ENCODE data around the gene CLNS1A.

DNA sequence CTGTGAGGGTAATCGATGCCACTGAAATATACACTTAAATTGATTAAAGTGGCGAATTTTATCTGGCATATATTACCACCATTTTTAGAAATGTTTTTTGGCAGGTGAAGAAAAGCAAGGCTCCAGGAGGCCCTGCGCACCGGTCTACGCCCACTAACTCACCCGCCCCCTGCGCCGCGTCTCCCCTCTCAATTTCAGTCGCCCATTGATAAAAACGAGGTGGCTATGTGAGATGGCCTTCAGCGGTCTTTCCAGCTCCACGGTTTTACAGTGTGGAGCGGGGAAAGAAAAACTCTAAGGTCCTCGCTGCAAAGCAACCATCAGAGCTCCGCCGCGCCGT lies 48.4 kb downstream of the CLNS1A start:
- TF ChIP-seq CTCF (conservative IDR thresholded peaks at IDR 0.05 in 1 of 2, IDR thresholded peaks at IDR 0.05 in 1 of 2; ENCODE audit: extremely low read depth in 1 of 2, insufficient read depth in 1 of 2, low read depth in 1 of 2, low read length in 2 of 2) = no peak
- no peak for TF ChIP-seq EZH2 (IDR thresholded peaks at IDR 0.05; ENCODE audit: borderline replicate concordance, low read length)

Data from mammary epithelial cell (primary cell).